ENCODE results near the gene CSNK1G3.

CSNK1G3 gene

DNA sequence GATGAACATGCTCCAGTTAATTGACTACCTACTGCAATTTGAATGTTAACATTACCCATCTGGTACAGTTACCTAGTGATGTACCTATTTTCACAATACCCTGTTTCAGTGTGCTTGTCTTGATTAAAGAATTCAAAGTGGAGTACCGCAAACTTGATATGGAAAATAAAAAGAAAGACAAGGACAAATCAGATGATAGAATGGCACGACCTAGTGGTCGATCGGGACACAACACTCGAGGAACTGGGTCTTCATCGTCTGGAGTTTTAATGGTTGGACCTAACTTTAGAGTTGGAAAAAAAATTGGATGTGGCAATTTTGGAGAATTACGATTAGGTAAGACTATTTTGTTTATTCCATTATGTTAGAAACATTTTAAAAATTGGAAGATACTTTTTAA, 33.5 kb downstream of the CSNK1G3 start:
- H3K4me1 ChIP-seq (ENCODE audit: control insufficient read depth in 1 of 2, insufficient read depth in 2 of 2, low read length in 2 of 2): no peaks in the 10 kb centered on the region
- no peak overlapping the region for H3K9ac ChIP-seq (ENCODE audit: low read length)
- DNase-seq: peak; percentile 3 to 52
- H3K9me3 ChIP-seq (ENCODE audit: insufficient read depth, low read depth, low read length): no peaks in the 10 kb centered on the region
- no peak overlapping the region for H3K27ac ChIP-seq (ENCODE audit: low read depth, low read length)
- WGBS (ENCODE audit: extremely low coverage, insufficient coverage, insufficient read length): no CpG with 5 or more reads among the region's 7 CpGs
- no peak overlapping the region for H2BK12ac ChIP-seq (ENCODE audit: low read length)
- H4K12ac ChIP-seq (ENCODE audit: low read depth, low read length): no peak overlapping the region
- no peak overlapping the region for H3K4ac ChIP-seq (ENCODE audit: low read depth, low read length)
- H3K14ac ChIP-seq (ENCODE audit: low read length): no peak overlapping the region
- no peak overlapping the region for H4K8ac ChIP-seq (ENCODE audit: low read depth, low read length)
- H3K4me2 ChIP-seq (ENCODE audit: low read length): no peak overlapping the region
- H3K4me3 ChIP-seq (ENCODE audit: low read depth, low read length): no peak overlapping the region
- no peaks in the 10 kb centered on the region for H3K27me3 ChIP-seq (ENCODE audit: insufficient read depth, low read length)
- no peak overlapping the region for H2AK5ac ChIP-seq (ENCODE audit: low read length)
- H3K79me2 ChIP-seq (ENCODE audit: control insufficient read depth, insufficient read depth, low read length, poor library complexity): no peaks in the 10 kb centered on the region
- H3K23ac ChIP-seq (ENCODE audit: low read length): no peak overlapping the region
- no peaks in the 10 kb centered on the region for H3K79me1 ChIP-seq (ENCODE audit: low read length)
- H4K91ac ChIP-seq (ENCODE audit: low read depth, low read length): no peak overlapping the region
- H2AFZ ChIP-seq (ENCODE audit: insufficient read depth, low read length, poor library complexity): no peak overlapping the region
- no peak overlapping the region for H3K18ac ChIP-seq (ENCODE audit: low read length)
- H3K36me3 ChIP-seq (ENCODE audit: control insufficient read depth in 1 of 2, insufficient read depth in 2 of 2, low read length in 2 of 2): no peaks in the 10 kb centered on the region
- H2BK5ac ChIP-seq (ENCODE audit: low read depth, low read length, poor library complexity): no peak overlapping the region
- H2BK120ac ChIP-seq (ENCODE audit: insufficient read depth, low read length, poor library complexity): no peak overlapping the region

DNA sequence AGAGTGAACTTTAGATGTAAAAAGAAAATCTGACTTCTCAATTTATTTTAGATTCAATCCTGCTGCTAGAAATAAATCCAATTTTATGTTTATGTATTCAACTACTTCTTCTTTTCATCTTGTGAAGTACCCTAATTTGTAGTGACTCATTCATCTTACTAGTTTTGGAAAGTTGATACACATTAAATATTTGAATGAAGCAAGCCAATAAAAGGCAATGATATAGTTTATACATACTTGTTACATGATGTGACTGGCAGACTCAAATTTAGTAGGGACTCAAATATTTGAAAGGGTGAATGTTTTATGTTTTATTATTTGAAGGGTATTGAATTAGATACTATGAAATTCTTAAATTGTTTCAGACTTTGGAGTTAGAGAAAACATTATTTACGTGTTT, 34.7 kb downstream of the CSNK1G3 start:
- Histone ChIP-seq H3K23ac (ENCODE audit: low read length) (no peak overlapping the region), H3K18ac (ENCODE audit: low read length) (no peak overlapping the region), H4K91ac (ENCODE audit: low read depth, low read length) (no peak overlapping the region), H2AFZ (ENCODE audit: insufficient read depth, low read length, poor library complexity) (no peak overlapping the region), H3K79me1 (ENCODE audit: low read length) (no peaks in the 10 kb centered on the region), H3K4ac (ENCODE audit: low read depth, low read length) (no peak overlapping the region), H3K9ac (ENCODE audit: low read length) (no peak overlapping the region), H3K4me2 (ENCODE audit: low read length) (no peak overlapping the region), H3K36me3 (ENCODE audit: control insufficient read depth in 1 of 2, insufficient read depth in 2 of 2, low read length in 2 of 2) (no peaks in the 10 kb centered on the region), H3K4me1 (ENCODE audit: control insufficient read depth in 1 of 2, insufficient read depth in 2 of 2, low read length in 2 of 2) (no peaks in the 10 kb centered on the region), H3K27ac (ENCODE audit: low read depth, low read length) (no peak overlapping the region), H4K8ac (ENCODE audit: low read depth, low read length) (no peak overlapping the region), H2BK12ac (ENCODE audit: low read length) (no peak overlapping the region), H4K12ac (ENCODE audit: low read depth, low read length) (no peak overlapping the region), H2BK120ac (ENCODE audit: insufficient read depth, low read length, poor library complexity) (no peak overlapping the region), H3K79me2 (ENCODE audit: control insufficient read depth, insufficient read depth, low read length, poor library complexity) (no peaks in the 10 kb centered on the region), H3K4me3 (ENCODE audit: low read depth, low read length) (no peak overlapping the region), H2AK5ac (ENCODE audit: low read length) (no peak overlapping the region), H3K14ac (ENCODE audit: low read length) (no peak overlapping the region), H3K27me3 (ENCODE audit: insufficient read depth, low read length) (no peaks in the 10 kb centered on the region), H3K9me3 (ENCODE audit: insufficient read depth, low read depth, low read length) (no peaks in the 10 kb centered on the region), H2BK5ac (ENCODE audit: low read depth, low read length, poor library complexity) (no peak overlapping the region)
- WGBS (ENCODE audit: extremely low coverage, insufficient coverage, insufficient read length): no CpG with 5 or more reads among the region's 1 CpG
- no peak for DNase-seq

DNA sequence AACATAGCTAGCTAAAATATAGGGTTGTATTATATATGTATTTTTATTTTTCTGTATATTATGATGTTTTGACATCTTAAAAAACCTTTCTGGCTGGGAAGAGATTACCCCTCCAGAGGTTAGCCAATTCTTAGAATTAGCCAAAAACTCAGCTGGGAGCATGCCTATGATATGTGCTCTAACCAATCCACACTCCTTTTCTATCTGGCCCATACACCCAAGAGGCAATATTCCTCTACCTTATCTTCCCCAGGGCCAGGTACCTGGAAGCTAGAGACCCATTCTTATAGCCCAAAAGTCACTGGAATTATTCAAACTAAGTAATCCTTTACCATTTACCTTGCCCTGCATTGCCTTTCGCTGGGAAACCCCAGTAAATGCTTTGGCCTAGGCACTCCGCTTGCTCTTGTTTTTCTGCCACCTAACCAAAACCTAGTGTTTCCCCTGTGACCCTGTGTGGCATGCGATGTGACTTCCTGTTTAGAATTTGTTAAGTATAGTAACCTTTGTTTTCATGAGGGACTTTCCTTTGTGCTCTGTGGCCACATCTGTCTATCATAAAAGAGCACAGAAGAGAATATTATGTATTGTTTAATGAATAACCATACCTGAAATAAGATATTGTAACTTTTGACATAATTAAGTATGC, 37.4 kb downstream of the CSNK1G3 start:
- Histone ChIP-seq H3K23ac (ENCODE audit: low read length) (no peak overlapping the region), H3K79me2 (ENCODE audit: control insufficient read depth, insufficient read depth, low read length, poor library complexity) (no peaks in the 10 kb centered on the region), H3K9me3 (ENCODE audit: insufficient read depth, low read depth, low read length) (no peaks in the 10 kb centered on the region), H2AFZ (ENCODE audit: insufficient read depth, low read length, poor library complexity) (no peak overlapping the region), H3K14ac (ENCODE audit: low read length) (no peak overlapping the region), H2BK120ac (ENCODE audit: insufficient read depth, low read length, poor library complexity) (no peak overlapping the region), H4K91ac (ENCODE audit: low read depth, low read length) (no peak overlapping the region), H3K27ac (ENCODE audit: low read depth, low read length) (no peak overlapping the region), H2BK12ac (ENCODE audit: low read length) (no peak overlapping the region), H3K4ac (ENCODE audit: low read depth, low read length) (no peak overlapping the region), H3K27me3 (ENCODE audit: insufficient read depth, low read length) (no peaks in the 10 kb centered on the region), H2BK5ac (ENCODE audit: low read depth, low read length, poor library complexity) (no peak overlapping the region), H2AK5ac (ENCODE audit: low read length) (no peak overlapping the region), H3K79me1 (ENCODE audit: low read length) (no peaks in the 10 kb centered on the region), H3K9ac (ENCODE audit: low read length) (no peak overlapping the region), H3K4me2 (ENCODE audit: low read length) (no peak overlapping the region), H4K12ac (ENCODE audit: low read depth, low read length) (no peak overlapping the region), H4K8ac (ENCODE audit: low read depth, low read length) (no peak overlapping the region), H3K36me3 (ENCODE audit: control insufficient read depth in 1 of 2, insufficient read depth in 2 of 2, low read length in 2 of 2) (no peaks in the 10 kb centered on the region), H3K18ac (ENCODE audit: low read length) (no peak overlapping the region), H3K4me1 (ENCODE audit: control insufficient read depth in 1 of 2, insufficient read depth in 2 of 2, low read length in 2 of 2) (no peaks in the 10 kb centered on the region), H3K4me3 (ENCODE audit: low read depth, low read length) (no peak overlapping the region)
- no CpG with 5 or more reads among the region's 3 CpGs for whole genome bisulfite sequencing (ENCODE audit: extremely low coverage, insufficient coverage, insufficient read length)
- no peak for DNase-seq

DNA sequence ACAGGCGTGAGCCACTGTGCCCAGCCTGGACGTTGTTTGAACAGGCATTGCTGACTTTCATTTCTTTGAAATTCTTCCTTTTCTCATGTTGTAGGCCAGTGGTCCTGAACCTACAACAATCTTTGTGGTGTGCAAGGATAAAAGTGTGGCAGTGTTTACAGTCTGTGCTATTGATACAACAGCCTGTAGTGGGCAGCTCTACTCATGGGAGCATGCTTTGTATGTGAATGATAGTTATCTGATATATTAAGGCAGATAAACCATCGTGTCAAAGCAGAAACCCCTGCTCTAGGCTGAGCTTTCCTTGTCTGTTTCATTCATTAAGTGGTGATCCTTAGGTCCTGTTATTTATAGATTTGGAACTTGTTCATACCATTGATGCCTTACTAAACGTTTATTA, 42.6 kb downstream of the CSNK1G3 start:
- no peak overlapping the region for H3K27ac ChIP-seq (ENCODE audit: low read depth, low read length)
- no peak overlapping the region for H3K9ac ChIP-seq (ENCODE audit: low read length)
- no peak overlapping the region for H3K4me2 ChIP-seq (ENCODE audit: low read length)
- no peaks in the 10 kb centered on the region for H3K27me3 ChIP-seq (ENCODE audit: insufficient read depth, low read length)
- no peak overlapping the region for H3K18ac ChIP-seq (ENCODE audit: low read length)
- no peak overlapping the region for H3K23ac ChIP-seq (ENCODE audit: low read length)
- no peaks in the 10 kb centered on the region for H3K36me3 ChIP-seq (ENCODE audit: control insufficient read depth in 1 of 2, insufficient read depth in 2 of 2, low read length in 2 of 2)
- no peak overlapping the region for H4K8ac ChIP-seq (ENCODE audit: low read depth, low read length)
- H4K12ac ChIP-seq (ENCODE audit: low read depth, low read length): no peak overlapping the region
- no peak overlapping the region for H3K4ac ChIP-seq (ENCODE audit: low read depth, low read length)
- DNase-seq: no peak
- H2AK5ac ChIP-seq (ENCODE audit: low read length): no peak overlapping the region
- no peak overlapping the region for H3K4me3 ChIP-seq (ENCODE audit: low read depth, low read length)
- H3K79me2 ChIP-seq (ENCODE audit: control insufficient read depth, insufficient read depth, low read length, poor library complexity): no peaks in the 10 kb centered on the region
- H3K79me1 ChIP-seq (ENCODE audit: low read length): no peaks in the 10 kb centered on the region
- no peak overlapping the region for H2AFZ ChIP-seq (ENCODE audit: insufficient read depth, low read length, poor library complexity)
- H3K4me1 ChIP-seq (ENCODE audit: control insufficient read depth in 1 of 2, insufficient read depth in 2 of 2, low read length in 2 of 2): no peaks in the 10 kb centered on the region
- WGBS (ENCODE audit: extremely low coverage, insufficient coverage, insufficient read length): no CpG with 5 or more reads among the region's 4 CpGs
- H3K9me3 ChIP-seq (ENCODE audit: insufficient read depth, low read depth, low read length): no peaks in the 10 kb centered on the region
- no peak overlapping the region for H3K14ac ChIP-seq (ENCODE audit: low read length)
- H2BK5ac ChIP-seq (ENCODE audit: low read depth, low read length, poor library complexity): no peak overlapping the region
- H2BK120ac ChIP-seq (ENCODE audit: insufficient read depth, low read length, poor library complexity): no peak overlapping the region
- no peak overlapping the region for H4K91ac ChIP-seq (ENCODE audit: low read depth, low read length)
- H2BK12ac ChIP-seq (ENCODE audit: low read length): no peak overlapping the region
